HepG2 (cell line): ENCODE results near the gene TCFL5. TPM values are rescaled to one million over a fixed set of nuclear protein-coding genes. Genes with fewer than 3 reads are reported as not detected.

Experiments used
- CCDC6 ChIP-seq: sonication (generic); formaldehyde crosslinking; IDR thresholded peaks from 2 replicates; pipeline ENCODE4 v1.8.1; 2022; ENCODE audit warnings: mild to moderate bottlenecking, missing genetic modification reagents, moderate library complexity
- EZH2 ChIP-seq: conservative IDR thresholded peaks from 2 replicates; pipeline ENCODE4 v1.6.1; 2012; ENCODE audit warnings: mild to moderate bottlenecking, low read depth, low read length, moderate library complexity
- FOSL2 ChIP-seq: sonication (generic); formaldehyde crosslinking; IDR thresholded peaks from 2 replicates; pipeline ENCODE4 v1.4.0; 2020; ENCODE audit warnings: missing genetic modification reagents
- KMT2A ChIP-seq: sonication (generic); formaldehyde crosslinking; IDR thresholded peaks from 2 replicates; pipeline ENCODE4 v1.4.0; 2020; ENCODE audit warnings: missing genetic modification reagents
- MTA3 ChIP-seq: sonication (generic); formaldehyde crosslinking; IDR thresholded peaks from 2 replicates; pipeline ENCODE4 v1.4.0; 2020; ENCODE audit warnings: missing genetic modification reagents
- NONO ChIP-seq, 2 experiments: fragments of 450-650 bp in 1 of 2; sonication (generic) in 1 of 2; formaldehyde crosslinking in 1 of 2; IDR thresholded peaks in 1 of 2; conservative IDR thresholded peaks in 1 of 2; 2 replicates each; pipeline versions ENCODE4 v1.6.1 to v1.8.0; 2017 to 2022; ENCODE audit warnings: mild to moderate bottlenecking in 1 of 2, missing genetic modification reagents in 1 of 2, moderate library complexity in 1 of 2
- NR2F1 ChIP-seq, 2 experiments: fragments of 450-650 bp in 1 of 2; formaldehyde crosslinking in 1 of 2; IDR thresholded peaks; 2 replicates each; pipeline versions ENCODE4 v1.5.0 to v1.6.1; 2016 to 2020; ENCODE audit warnings: mild to moderate bottlenecking in 1 of 2, missing compliant biosample characterization in 1 of 2, missing genetic modification reagents in 1 of 2, moderate library complexity in 1 of 2
- SAFB2 ChIP-seq: sonication (generic); formaldehyde crosslinking; IDR thresholded peaks from 2 replicates; pipeline ENCODE4 v1.5.1; 2020; ENCODE audit warnings: missing genetic modification reagents, low read depth, mild to moderate bottlenecking, borderline replicate concordance
- TRIM24 ChIP-seq: sonication (generic); formaldehyde crosslinking; IDR thresholded peaks from 2 replicates; pipeline ENCODE4 v1.8.0; 2022; ENCODE audit warnings: mild to moderate bottlenecking, missing genetic modification reagents
- ZBTB7B ChIP-seq: sonication (generic); formaldehyde crosslinking; IDR thresholded peaks from 2 replicates; pipeline ENCODE4 v1.4.0; 2020; ENCODE audit warnings: missing genetic modification reagents
- ZNF674 ChIP-seq: sonication (generic); formaldehyde crosslinking; IDR thresholded peaks from 2 replicates; pipeline ENCODE4 v1.5.0; 2020; ENCODE audit warnings: low read depth, mild to moderate bottlenecking, missing genetic modification reagents
- polyA plus RNA-seq, 8 experiments: library from polyadenylated mRNA; depleted of rRNA in 3 of 8; stranded (reverse) in 7 of 8; unstranded in 1 of 8; fragments of >200 nt; fragmentation: Illumina TruSeq in 4 of 8; extraction: Trizol in 4 of 8; gene quantifications; 2 replicates each; pipeline versions ENCODE4 v1.2.1 to v1.2.3, GENCODE V29; 2011 to 2016; ENCODE audit warnings: low read depth in 4 of 8, missing spikeins in 1 of 8, mixed read lengths in 1 of 8; ENCODE audit not compliant: insufficient read depth in 1 of 8
- total RNA-seq, 5 experiments: library from RNA; depleted of rRNA; stranded (reverse); fragments of >200 nt; fragmentation: Illumina TruSeq; extraction: Trizol; gene quantifications; 2 replicates each; pipeline ENCODE4 v1.2.3, GENCODE V29; 2016; ENCODE audit warnings: low read depth in 1 of 5
- TF ChIP-seq, protein P1 (sequence below): sonication (generic); formaldehyde crosslinking; IDR thresholded peaks from 2 replicates; pipeline ENCODE4 v1.5.1; 2020; ENCODE audit warnings: mild to moderate bottlenecking, missing genetic modification reagents, moderate library complexity
- TF ChIP-seq, protein P2 (sequence below): IDR thresholded peaks from 2 replicates; pipeline ENCODE4 v1.6.1; 2016; ENCODE audit warnings: low read depth, borderline replicate concordance
- TF ChIP-seq, protein P3 (sequence below): sonication (generic); formaldehyde crosslinking; IDR thresholded peaks from 2 replicates; pipeline ENCODE4 v1.5.0; 2020; ENCODE audit warnings: missing genetic modification reagents
- TF ChIP-seq, protein P4 (sequence below): sonication (generic); formaldehyde crosslinking; IDR thresholded peaks from 2 replicates; pipeline ENCODE4 v1.8.0; 2022; ENCODE audit warnings: missing genetic modification reagents, low read depth, mild to moderate bottlenecking, borderline replicate concordance
- TF ChIP-seq, protein P5 (sequence below): sonication (generic); formaldehyde crosslinking; IDR thresholded peaks from 2 replicates; pipeline ENCODE4 v1.5.1; 2020; ENCODE audit warnings: missing genetic modification reagents, mild to moderate bottlenecking, borderline replicate concordance
- TF ChIP-seq, protein P6 (sequence below): sonication (generic); formaldehyde crosslinking; IDR thresholded peaks from 2 replicates; pipeline ENCODE4 v1.5.1; 2020; ENCODE audit warnings: missing genetic modification reagents, mild to moderate bottlenecking, borderline replicate concordance
- TF ChIP-seq, protein P7 (sequence below): sonication (generic); formaldehyde crosslinking; conservative IDR thresholded peaks from 2 replicates; pipeline ENCODE4 v1.8.0; 2022; ENCODE audit warnings: low read depth, missing genetic modification reagents

TCFL5 gene
- total and polyA plus RNA-seq, 2 of the 13 experiments (the other 11 are each of a cell fraction or from before 2014, with no cell fraction given), result 14.8 to 20.0 TPM

DNA sequence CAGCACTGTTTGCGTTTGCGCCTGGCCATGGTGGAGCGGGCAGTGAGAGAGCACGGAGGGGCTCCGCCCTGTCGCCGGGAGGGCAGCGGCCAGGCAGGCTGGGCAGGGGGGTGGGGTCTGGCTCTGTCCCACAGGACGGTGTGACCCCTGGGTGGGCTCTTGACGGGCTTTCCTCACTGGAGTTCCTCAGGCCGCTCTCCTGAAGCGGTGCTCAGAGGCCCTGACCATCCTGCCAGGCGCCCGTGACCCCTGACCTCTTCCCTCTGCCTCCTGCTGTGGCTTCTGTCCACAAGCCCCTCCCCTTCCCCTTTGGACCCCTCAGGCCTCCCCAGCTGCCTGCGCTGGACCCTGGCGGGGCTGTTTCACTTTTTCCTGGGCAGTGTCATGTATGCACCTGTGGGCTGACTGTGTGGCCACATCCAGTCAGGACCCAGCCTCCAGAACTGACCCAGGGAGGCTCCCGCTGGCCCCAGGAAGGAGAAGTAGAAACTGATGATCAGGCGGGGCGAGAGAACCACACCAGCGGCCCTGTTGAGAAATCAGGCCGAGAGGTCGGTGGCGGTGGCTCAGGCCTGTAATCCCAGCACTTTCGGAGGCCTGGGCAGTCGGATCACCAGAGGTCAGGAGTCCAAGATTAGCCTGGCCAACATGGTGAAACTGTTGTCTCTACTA is 55.8 kb downstream of the TCFL5 start (continued):
- TF ChIP-seq, protein P1, sequence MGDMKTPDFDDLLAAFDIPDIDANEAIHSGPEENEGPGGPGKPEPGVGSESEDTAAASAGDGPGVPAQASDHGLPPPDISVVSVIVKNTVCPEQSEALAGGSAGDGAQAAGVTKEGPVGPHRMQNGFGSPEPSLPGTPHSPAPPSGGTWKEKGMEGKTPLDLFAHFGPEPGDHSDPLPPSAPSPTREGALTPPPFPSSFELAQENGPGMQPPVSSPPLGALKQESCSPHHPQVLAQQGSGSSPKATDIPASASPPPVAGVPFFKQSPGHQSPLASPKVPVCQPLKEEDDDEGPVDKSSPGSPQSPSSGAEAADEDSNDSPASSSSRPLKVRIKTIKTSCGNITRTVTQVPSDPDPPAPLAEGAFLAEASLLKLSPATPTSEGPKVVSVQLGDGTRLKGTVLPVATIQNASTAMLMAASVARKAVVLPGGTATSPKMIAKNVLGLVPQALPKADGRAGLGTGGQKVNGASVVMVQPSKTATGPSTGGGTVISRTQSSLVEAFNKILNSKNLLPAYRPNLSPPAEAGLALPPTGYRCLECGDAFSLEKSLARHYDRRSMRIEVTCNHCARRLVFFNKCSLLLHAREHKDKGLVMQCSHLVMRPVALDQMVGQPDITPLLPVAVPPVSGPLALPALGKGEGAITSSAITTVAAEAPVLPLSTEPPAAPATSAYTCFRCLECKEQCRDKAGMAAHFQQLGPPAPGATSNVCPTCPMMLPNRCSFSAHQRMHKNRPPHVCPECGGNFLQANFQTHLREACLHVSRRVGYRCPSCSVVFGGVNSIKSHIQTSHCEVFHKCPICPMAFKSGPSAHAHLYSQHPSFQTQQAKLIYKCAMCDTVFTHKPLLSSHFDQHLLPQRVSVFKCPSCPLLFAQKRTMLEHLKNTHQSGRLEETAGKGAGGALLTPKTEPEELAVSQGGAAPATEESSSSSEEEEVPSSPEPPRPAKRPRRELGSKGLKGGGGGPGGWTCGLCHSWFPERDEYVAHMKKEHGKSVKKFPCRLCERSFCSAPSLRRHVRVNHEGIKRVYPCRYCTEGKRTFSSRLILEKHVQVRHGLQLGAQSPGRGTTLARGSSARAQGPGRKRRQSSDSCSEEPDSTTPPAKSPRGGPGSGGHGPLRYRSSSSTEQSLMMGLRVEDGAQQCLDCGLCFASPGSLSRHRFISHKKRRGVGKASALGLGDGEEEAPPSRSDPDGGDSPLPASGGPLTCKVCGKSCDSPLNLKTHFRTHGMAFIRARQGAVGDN (CRISPR knock-in tag), result peak; percentile 99
- TF ChIP-seq ZBTB7B (CRISPR knock-in tag) (peak; percentile 98), MTA3 (CRISPR knock-in tag) (no peak), SAFB2 (no peak; the same call in 1 of the 2 replicates), CCDC6 (CRISPR knock-in tag) (peak; percentile 82), EZH2 (no peak), NR2F1 (CRISPR knock-in tag; IDR thresholded peaks at IDR 0.05) (peak; percentile 93 to 98), NONO (IDR thresholded peaks at IDR 0.05) (no peak), NONO (CRISPR knock-in tag; conservative IDR thresholded peaks at IDR 0.05) (peak; percentile 98), FOSL2 (CRISPR knock-in tag) (peak; percentile 51), KMT2A (CRISPR knock-in tag) (peak; percentile 79), TRIM24 (CRISPR knock-in tag) (no peak), ZNF674 (CRISPR knock-in tag) (0 out of 2 replicates have a peak, but pooled peaks have one; percentile 61)
- TF ChIP-seq, protein P2, sequence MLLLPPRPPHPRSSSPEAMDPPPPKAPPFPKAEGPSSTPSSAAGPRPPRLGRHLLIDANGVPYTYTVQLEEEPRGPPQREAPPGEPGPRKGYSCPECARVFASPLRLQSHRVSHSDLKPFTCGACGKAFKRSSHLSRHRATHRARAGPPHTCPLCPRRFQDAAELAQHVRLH (CRISPR knock-in tag), result peak; percentile 66; the same call in 1 of the 2 replicates
- TF ChIP-seq, protein P3, sequence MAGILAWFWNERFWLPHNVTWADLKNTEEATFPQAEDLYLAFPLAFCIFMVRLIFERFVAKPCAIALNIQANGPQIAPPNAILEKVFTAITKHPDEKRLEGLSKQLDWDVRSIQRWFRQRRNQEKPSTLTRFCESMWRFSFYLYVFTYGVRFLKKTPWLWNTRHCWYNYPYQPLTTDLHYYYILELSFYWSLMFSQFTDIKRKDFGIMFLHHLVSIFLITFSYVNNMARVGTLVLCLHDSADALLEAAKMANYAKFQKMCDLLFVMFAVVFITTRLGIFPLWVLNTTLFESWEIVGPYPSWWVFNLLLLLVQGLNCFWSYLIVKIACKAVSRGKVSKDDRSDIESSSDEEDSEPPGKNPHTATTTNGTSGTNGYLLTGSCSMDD (CRISPR knock-in tag), result no peak
- TF ChIP-seq, protein P4, sequence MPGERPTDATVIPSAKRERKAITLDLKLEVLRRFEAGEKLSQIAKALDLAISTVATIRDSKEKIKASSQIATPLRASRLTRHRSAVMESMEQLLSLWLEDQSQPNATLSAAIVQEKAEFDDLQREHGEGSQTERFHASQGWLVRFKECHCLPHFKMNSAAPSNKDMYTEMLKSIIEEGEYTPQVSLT (CRISPR knock-in tag), result no peak
- TF ChIP-seq, protein P5, sequence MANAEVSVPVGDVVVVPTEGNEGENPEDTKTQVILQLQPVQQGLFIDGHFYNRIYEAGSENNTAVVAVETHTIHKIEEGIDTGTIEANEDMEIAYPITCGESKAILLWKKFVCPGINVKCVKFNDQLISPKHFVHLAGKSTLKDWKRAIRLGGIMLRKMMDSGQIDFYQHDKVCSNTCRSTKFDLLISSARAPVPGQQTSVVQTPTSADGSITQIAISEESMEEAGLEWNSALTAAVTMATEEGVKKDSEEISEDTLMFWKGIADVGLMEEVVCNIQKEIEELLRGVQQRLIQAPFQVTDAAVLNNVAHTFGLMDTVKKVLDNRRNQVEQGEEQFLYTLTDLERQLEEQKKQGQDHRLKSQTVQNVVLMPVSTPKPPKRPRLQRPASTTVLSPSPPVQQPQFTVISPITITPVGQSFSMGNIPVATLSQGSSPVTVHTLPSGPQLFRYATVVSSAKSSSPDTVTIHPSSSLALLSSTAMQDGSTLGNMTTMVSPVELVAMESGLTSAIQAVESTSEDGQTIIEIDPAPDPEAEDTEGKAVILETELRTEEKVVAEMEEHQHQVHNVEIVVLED, result peak; percentile 51; the same call in 1 of the 2 replicates
- TF ChIP-seq, protein P6, sequence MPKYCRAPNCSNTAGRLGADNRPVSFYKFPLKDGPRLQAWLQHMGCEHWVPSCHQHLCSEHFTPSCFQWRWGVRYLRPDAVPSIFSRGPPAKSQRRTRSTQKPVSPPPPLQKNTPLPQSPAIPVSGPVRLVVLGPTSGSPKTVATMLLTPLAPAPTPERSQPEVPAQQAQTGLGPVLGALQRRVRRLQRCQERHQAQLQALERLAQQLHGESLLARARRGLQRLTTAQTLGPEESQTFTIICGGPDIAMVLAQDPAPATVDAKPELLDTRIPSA (CRISPR knock-in tag), result no peak
- TF ChIP-seq, protein P7, sequence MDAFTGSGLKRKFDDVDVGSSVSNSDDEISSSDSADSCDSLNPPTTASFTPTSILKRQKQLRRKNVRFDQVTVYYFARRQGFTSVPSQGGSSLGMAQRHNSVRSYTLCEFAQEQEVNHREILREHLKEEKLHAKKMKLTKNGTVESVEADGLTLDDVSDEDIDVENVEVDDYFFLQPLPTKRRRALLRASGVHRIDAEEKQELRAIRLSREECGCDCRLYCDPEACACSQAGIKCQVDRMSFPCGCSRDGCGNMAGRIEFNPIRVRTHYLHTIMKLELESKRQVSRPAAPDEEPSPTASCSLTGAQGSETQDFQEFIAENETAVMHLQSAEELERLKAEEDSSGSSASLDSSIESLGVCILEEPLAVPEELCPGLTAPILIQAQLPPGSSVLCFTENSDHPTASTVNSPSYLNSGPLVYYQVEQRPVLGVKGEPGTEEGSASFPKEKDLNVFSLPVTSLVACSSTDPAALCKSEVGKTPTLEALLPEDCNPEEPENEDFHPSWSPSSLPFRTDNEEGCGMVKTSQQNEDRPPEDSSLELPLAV (CRISPR knock-in tag), result no peak
